Skeletal muscle tissue (tissue), 4 donors: ENCODE data around the gene NHLH1. TPM values are rescaled to one million over a fixed set of nuclear protein-coding genes. Genes with fewer than 3 reads are reported as not detected.

Experiments used
- H3K27ac ChIP-seq: one replicate; pipeline ENCODE4 v1.7.0; 2013; ENCODE audit warnings: mild to moderate bottlenecking, low read depth, low read length, inconsistent platforms
- H3K27me3 ChIP-seq, 3 donors: one replicate each; pipeline ENCODE4 v1.7.0; 2013; ENCODE audit warnings: low read length in 3 of 3; ENCODE audit not compliant: control insufficient read depth in 3 of 3, insufficient read depth in 3 of 3
- H3K36me3 ChIP-seq, 3 donors: one replicate each; pipeline ENCODE4 v1.7.0; 2013; ENCODE audit warnings: low read length in 3 of 3; ENCODE audit not compliant: control insufficient read depth in 3 of 3, insufficient read depth in 3 of 3
- H3K4me1 ChIP-seq, 3 donors: one replicate each; pipeline ENCODE4 v1.7.0; 2013; ENCODE audit warnings: low read length in 3 of 3, mild to moderate bottlenecking in 3 of 3; ENCODE audit not compliant: control insufficient read depth in 3 of 3, insufficient read depth in 3 of 3
- H3K4me3 ChIP-seq, 3 donors: one replicate each; pipeline ENCODE4 v1.7.0; 2013; ENCODE audit warnings: low read length in 3 of 3
- H3K9ac ChIP-seq, 3 donors: one replicate each; pipeline ENCODE4 v1.7.0; 2013; ENCODE audit warnings: low read length in 3 of 3, mild to moderate bottlenecking in 3 of 3, moderate library complexity in 2 of 3, low read depth in 1 of 3
- H3K9me3 ChIP-seq, 3 donors: one replicate each; pipeline ENCODE4 v1.7.0; 2013; ENCODE audit warnings: low read length in 3 of 3; ENCODE audit not compliant: control insufficient read depth in 3 of 3
- total RNA-seq: library from RNA; depleted of rRNA; stranded (reverse); fragments of >200 nt; gene quantifications from one replicate; pipeline ENCODE4 v1.2.3, GENCODE V29; 2014
- donor health status: Osteomylitis.

Gene NHLH1
- total RNA-seq, 1 donor from 2014 or later, result not detected

- Histone ChIP-seq H3K9me3 (no peaks in the 10 kb centered on the region), H3K4me3 (peak overlapping the region; percentile 59 to 76 (median 60)), H3K36me3 (no peaks in the 10 kb centered on the region), H3K27me3 (peaks cover 11 to 25% (median 23%) of the 10 kb centered on the region in 3 donors), H3K9ac (peak overlapping the region in 2 of 3 donors; percentile 68 to 75), H3K27ac (no peak overlapping the region), H3K4me1 (peaks cover 4 to 5% (median 5%) of the 10 kb centered on the region in 3 donors)
Measured at GRCh38 chr1:160399544-160400222, 32.8 kb downstream of the NHLH1 start.

GRCh38 chr1:160400223-160400645 lies 33.4 kb downstream of the NHLH1 start, which contains the start of gene VANGL2:
Gene VANGL2 (plus strand): TSS chr1:160400564. CDS start chr1:160415838, 15,274 bp downstream.
- no peaks in the 10 kb centered on the region for H3K36me3 ChIP-seq
- no peak within 1 kb of the TSS for H3K27ac ChIP-seq
- peak within 1 kb of the TSS; percentile 56 to 75 (median 68) for H3K9ac ChIP-seq
- H3K4me1 ChIP-seq, result peaks cover 4 to 5% (median 5%) of the 10 kb centered on the region in 3 donors
- H3K4me3 ChIP-seq, result peak within 1 kb of the TSS; percentile 59 to 76 (median 67)
- H3K9me3 ChIP-seq, result no peaks in the 10 kb centered on the region
- peaks cover 11 to 25% (median 23%) of the 10 kb centered on the region in 3 donors for H3K27me3 ChIP-seq

- H3K27me3 ChIP-seq, result peaks cover 11 to 25% (median 23%) of the 10 kb centered on the region in 3 donors
- H3K4me3 ChIP-seq, result peak overlapping the region; percentile 51 to 67 (median 60)
- H3K36me3 ChIP-seq, result no peaks in the 10 kb centered on the region
- peak overlapping the region; percentile 20 to 56 (median 54) for H3K9ac ChIP-seq
- H3K27ac ChIP-seq, result no peak overlapping the region
- peaks cover 4 to 5% (median 5%) of the 10 kb centered on the region in 3 donors for H3K4me1 ChIP-seq
- no peaks in the 10 kb centered on the region for H3K9me3 ChIP-seq
Measured at GRCh38 chr1:160400646-160401486, 34.0 kb downstream of the NHLH1 start.

- Histone ChIP-seq H3K4me1 (peaks cover 4 to 5% (median 5%) of the 10 kb centered on the region in 3 donors), H3K9ac (peak overlapping the region in 2 of 3 donors; percentile 20 to 54), H3K4me3 (peak overlapping the region; percentile 51 to 67 (median 60)), H3K36me3 (no peaks in the 10 kb centered on the region), H3K27me3 (peaks cover 11 to 25% (median 23%) of the 10 kb centered on the region in 3 donors), H3K27ac (no peak overlapping the region), H3K9me3 (no peaks in the 10 kb centered on the region)
Measured at GRCh38 chr1:160401487-160401805, 34.6 kb downstream of the NHLH1 start.

GRCh38 chr1:160402001-160402795 lies 35.3 kb downstream of the NHLH1 start:
- H3K27me3 ChIP-seq, result peaks cover 11 to 25% (median 23%) of the 10 kb centered on the region in 3 donors
- H3K4me3 ChIP-seq, result no peak overlapping the region
- peaks cover 4 to 5% (median 5%) of the 10 kb centered on the region in 3 donors for H3K4me1 ChIP-seq
- peak overlapping the region in 1 of 3 donors; percentile 8 for H3K9ac ChIP-seq
- H3K36me3 ChIP-seq, result no peaks in the 10 kb centered on the region
- no peaks in the 10 kb centered on the region for H3K9me3 ChIP-seq
- no peak overlapping the region for H3K27ac ChIP-seq

GRCh38 chr1:160403244-160403643 lies 36.4 kb downstream of the NHLH1 start:
- peaks cover 11 to 25% (median 23%) of the 10 kb centered on the region in 3 donors for H3K27me3 ChIP-seq
- H3K4me1 ChIP-seq, result peaks cover 4 to 5% (median 5%) of the 10 kb centered on the region in 3 donors
- no peaks in the 10 kb centered on the region for H3K9me3 ChIP-seq
- H3K9ac ChIP-seq, result no peak overlapping the region
- H3K27ac ChIP-seq, result no peak overlapping the region
- no peaks in the 10 kb centered on the region for H3K36me3 ChIP-seq
- no peak overlapping the region for H3K4me3 ChIP-seq

GRCh38 chr1:160404094-160404493 lies 37.2 kb downstream of the NHLH1 start:
- no peaks in the 10 kb centered on the region for H3K36me3 ChIP-seq
- H3K27ac ChIP-seq, result no peak overlapping the region
- H3K4me1 ChIP-seq, result peaks cover 4 to 5% (median 5%) of the 10 kb centered on the region in 3 donors
- H3K4me3 ChIP-seq, result no peak overlapping the region
- peaks cover 7 to 23% (median 22%) of the 10 kb centered on the region in 3 donors for H3K27me3 ChIP-seq
- no peak overlapping the region for H3K9ac ChIP-seq
- no peaks in the 10 kb centered on the region for H3K9me3 ChIP-seq

GRCh38 chr1:160405331-160405877 lies 38.5 kb downstream of the NHLH1 start:
- Histone ChIP-seq H3K9me3 (no peaks in the 10 kb centered on the region), H3K27me3 (peaks cover 7 to 19% (median 18%) of the 10 kb centered on the region in 3 donors), H3K36me3 (no peaks in the 10 kb centered on the region), H3K4me3 (no peak overlapping the region), H3K9ac (no peak overlapping the region), H3K4me1 (peaks cover 4 to 5% (median 5%) of the 10 kb centered on the region in 3 donors), H3K27ac (no peak overlapping the region)
